ENCODE measurements around the gene G6PC1. TPM values are rescaled to one million over a fixed set of nuclear protein-coding genes. Genes with fewer than 3 reads are reported as not detected.

G6PC1 gene
- total and polyA plus RNA-seq, 2 of the 13 experiments (the other 11 are each of a cell fraction or from before 2014, with no cell fraction given), result 1.7 to 37.9 TPM

GRCh38 chr17:42900460-42901331 is at the start of gene G6PC1 (continued):
- TF ChIP-seq ELK4 (CRISPR knock-in tag; IDR thresholded peaks at IDR 0.05; ENCODE audit: borderline replicate concordance), result no peak
- TF ChIP-seq SOX13 (IDR thresholded peaks at IDR 0.05), result peak; percentile 17; the same call in 1 of the 2 replicates
- TF ChIP-seq SOX13 (CRISPR knock-in tag; conservative IDR thresholded peaks at IDR 0.05 in 1 of 2, IDR thresholded peaks at IDR 0.05 in 1 of 2), result peak in 1 of 2 experiments; percentile 80; a peak in 2 of 4 replicates
- TF ChIP-seq GABPB1 (CRISPR knock-in tag; IDR thresholded peaks at IDR 0.05), result peak; percentile 9; the same call in 1 of the 2 replicates
- no peak for TF ChIP-seq ZNF646 (CRISPR knock-in tag; IDR thresholded peaks at IDR 0.05)
- TF ChIP-seq ZBTB37 (CRISPR knock-in tag; IDR thresholded peaks at IDR 0.05), result no peak
- TF ChIP-seq PCBP1 (IDR thresholded peaks at IDR 0.05; ENCODE audit: borderline replicate concordance, low read depth, low read length), result no peak
- peak in 1 of 2 experiments; percentile 47; a peak in 1 of 4 replicates for TF ChIP-seq REST (IDR thresholded peaks at IDR 0.05; ENCODE audit: borderline replicate concordance in 1 of 2, low read depth in 1 of 2, low read length in 2 of 2)
- 0 out of 2 replicates have a peak, but pooled peaks have one; percentile 55 for TF ChIP-seq ZNF724P (CRISPR knock-in tag; IDR thresholded peaks at IDR 0.05; ENCODE audit: borderline replicate concordance)
- peak; percentile 84 for TF ChIP-seq ELF3 (CRISPR knock-in tag; IDR thresholded peaks at IDR 0.05)
- peak; percentile 74 for TF ChIP-seq ZNF605 (CRISPR knock-in tag; IDR thresholded peaks at IDR 0.05)
- no peak; the same call in 1 of the 2 replicates for TF ChIP-seq PLSCR1 (CRISPR knock-in tag; IDR thresholded peaks at IDR 0.05; ENCODE audit: borderline replicate concordance)
- TF ChIP-seq ZKSCAN5 (CRISPR knock-in tag; IDR thresholded peaks at IDR 0.05), result no peak

Measured in HepG2 (cell line).